SK-N-SH (cell line): Measurements from ENCODE around the gene WDR74.

Experiments
- CHD2 ChIP-seq: fragments of 150-350 bp; IDR thresholded peaks from 2 replicates; pipeline ENCODE4 v1.6.1; 2018; ENCODE audit warnings: low read length; ENCODE audit not compliant: partially characterized antibody
- EZH2phosphoT487 ChIP-seq: fragments of 200-600 bp; sonication (generic); IDR thresholded peaks from 2 replicates; pipeline ENCODE4 v1.6.1; 2017; ENCODE audit warnings: low read depth, mixed run types, mild to moderate bottlenecking, antibody characterized with exemption, moderate library complexity, borderline replicate concordance
- GABPA ChIP-seq: IDR thresholded peaks from 2 replicates; pipeline ENCODE4 v1.4.0; 2012; ENCODE audit warnings: low read depth, mild to moderate bottlenecking
- GATA2 ChIP-seq: sonication (generic); formaldehyde crosslinking; IDR thresholded peaks from 2 replicates; pipeline ENCODE4 v1.5.0; 2020; ENCODE audit warnings: mild to moderate bottlenecking, missing genetic modification reagents
- IRF3 ChIP-seq: fragments of 150-350 bp; IDR thresholded peaks from 2 replicates; pipeline ENCODE4 v1.6.1; 2016; ENCODE audit warnings: mild to moderate bottlenecking, low read depth, low read length
- MAX ChIP-seq: IDR thresholded peaks from 2 replicates; pipeline ENCODE4 v1.4.0; 2012; ENCODE audit warnings: low read depth
- NRF1 ChIP-seq: IDR thresholded peaks from 2 replicates; pipeline ENCODE4 v1.6.1; 2012; ENCODE audit warnings: low read depth, mild to moderate bottlenecking, low read length
- POLR2AphosphoS5 ChIP-seq: IDR thresholded peaks from 2 replicates; pipeline ENCODE4 v1.6.1; 2012; ENCODE audit warnings: low read depth, low read length
- SIN3A ChIP-seq: IDR thresholded peaks from 2 replicates; pipeline ENCODE4 v1.6.1; 2012; ENCODE audit warnings: low read depth, mild to moderate bottlenecking, low read length, moderate library complexity, borderline replicate concordance
- SMC3 ChIP-seq: IDR thresholded peaks from 2 replicates; pipeline ENCODE4 v1.6.1; 2012; ENCODE audit warnings: low read depth, low read length, improper control_type of control experiment
- ZBTB33 ChIP-seq: IDR thresholded peaks from 2 replicates; pipeline ENCODE4 v1.4.0; 2012; ENCODE audit warnings: low read depth, borderline replicate concordance
- TF ChIP-seq, protein P1 (sequence below): fragments of 200-600 bp; sonication (generic); IDR thresholded peaks from 2 replicates; pipeline ENCODE4 v1.6.1; 2017; ENCODE audit warnings: antibody characterized with exemption, mild to moderate bottlenecking, moderate library complexity

DNA sequence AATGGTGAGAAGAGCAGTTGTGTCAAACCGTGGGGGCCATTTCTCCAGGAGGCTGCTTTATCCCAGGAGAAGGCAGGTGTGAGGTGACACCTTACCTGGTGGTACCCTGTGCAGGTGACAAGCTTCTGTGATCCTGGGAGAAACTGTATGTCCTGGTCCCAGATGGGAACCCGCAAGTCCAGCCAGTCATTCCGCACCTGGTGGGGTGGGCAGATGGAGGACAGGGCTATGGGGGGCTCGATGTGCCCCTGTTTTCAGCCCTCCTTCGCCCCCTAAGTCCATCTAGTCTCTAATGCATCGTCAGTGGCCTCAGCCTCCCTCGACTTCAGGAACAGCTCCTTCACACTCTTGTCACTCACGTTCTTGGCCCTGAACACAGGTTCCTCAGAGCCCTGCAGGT, 4.1 kb downstream of the WDR74 start:
- TF ChIP-seq SMC3 (no peak), EZH2phosphoT487 (no peak), NRF1 (no peak), GABPA (no peak), POLR2AphosphoS5 (no peak), CHD2 (no peak), GATA2 (no peak), MAX (no peak), IRF3 (no peak), ZBTB33 (no peak), SIN3A (no peak)
- TF ChIP-seq, protein P1, sequence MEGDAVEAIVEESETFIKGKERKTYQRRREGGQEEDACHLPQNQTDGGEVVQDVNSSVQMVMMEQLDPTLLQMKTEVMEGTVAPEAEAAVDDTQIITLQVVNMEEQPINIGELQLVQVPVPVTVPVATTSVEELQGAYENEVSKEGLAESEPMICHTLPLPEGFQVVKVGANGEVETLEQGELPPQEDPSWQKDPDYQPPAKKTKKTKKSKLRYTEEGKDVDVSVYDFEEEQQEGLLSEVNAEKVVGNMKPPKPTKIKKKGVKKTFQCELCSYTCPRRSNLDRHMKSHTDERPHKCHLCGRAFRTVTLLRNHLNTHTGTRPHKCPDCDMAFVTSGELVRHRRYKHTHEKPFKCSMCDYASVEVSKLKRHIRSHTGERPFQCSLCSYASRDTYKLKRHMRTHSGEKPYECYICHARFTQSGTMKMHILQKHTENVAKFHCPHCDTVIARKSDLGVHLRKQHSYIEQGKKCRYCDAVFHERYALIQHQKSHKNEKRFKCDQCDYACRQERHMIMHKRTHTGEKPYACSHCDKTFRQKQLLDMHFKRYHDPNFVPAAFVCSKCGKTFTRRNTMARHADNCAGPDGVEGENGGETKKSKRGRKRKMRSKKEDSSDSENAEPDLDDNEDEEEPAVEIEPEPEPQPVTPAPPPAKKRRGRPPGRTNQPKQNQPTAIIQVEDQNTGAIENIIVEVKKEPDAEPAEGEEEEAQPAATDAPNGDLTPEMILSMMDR: no peak
